Measurements from ENCODE around the gene PBLD. TPM values are rescaled to one million over a fixed set of nuclear protein-coding genes. Genes with fewer than 3 reads are reported as not detected.

Gene PBLD
- total RNA-seq, 4 donors from 2014 or later: 5.7 to 9.5 (median 8.0) TPM

DNA sequence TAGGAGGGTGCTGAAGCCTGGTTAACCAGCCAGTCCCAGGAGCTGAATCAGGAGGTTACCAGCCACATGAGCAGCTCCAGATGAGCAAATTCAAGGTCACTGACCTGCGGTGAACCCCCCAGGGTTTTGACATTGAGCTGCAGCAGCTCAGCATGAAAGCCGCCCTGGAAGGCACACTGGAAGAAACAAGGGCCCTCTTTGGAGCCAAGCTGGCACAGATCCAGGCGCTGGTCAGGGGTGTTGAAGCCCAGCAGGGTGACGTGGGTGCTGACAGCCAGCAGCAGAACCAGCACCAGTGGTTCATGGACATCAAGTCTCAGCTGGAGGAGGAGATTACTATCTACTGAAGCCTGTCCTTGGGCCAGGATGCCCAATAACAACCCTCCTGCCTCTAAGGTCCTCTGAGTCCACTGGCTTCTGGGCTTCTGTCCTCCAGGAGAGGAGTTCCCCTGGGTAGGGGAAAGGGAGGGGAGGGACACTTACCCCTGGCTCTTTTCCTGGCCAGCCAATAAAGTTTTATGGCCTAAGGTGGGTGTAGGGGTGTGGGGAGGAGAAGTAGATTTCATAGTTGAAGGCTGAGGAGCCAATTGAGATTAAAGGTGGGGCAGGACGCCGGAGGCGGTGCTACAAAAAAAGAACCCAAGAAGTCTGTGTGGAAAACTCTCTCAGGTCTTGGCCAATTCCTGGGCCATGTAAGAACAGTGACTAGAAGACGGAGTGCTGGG, 71.4 kb downstream of the PBLD start:
- no peaks in the 10 kb centered on the region for H3K27me3 ChIP-seq
- H3K4me1 ChIP-seq: no peaks in the 10 kb centered on the region
- TF ChIP-seq EP300 (IDR thresholded peaks at IDR 0.05): no peak
- TF ChIP-seq, protein P1, sequence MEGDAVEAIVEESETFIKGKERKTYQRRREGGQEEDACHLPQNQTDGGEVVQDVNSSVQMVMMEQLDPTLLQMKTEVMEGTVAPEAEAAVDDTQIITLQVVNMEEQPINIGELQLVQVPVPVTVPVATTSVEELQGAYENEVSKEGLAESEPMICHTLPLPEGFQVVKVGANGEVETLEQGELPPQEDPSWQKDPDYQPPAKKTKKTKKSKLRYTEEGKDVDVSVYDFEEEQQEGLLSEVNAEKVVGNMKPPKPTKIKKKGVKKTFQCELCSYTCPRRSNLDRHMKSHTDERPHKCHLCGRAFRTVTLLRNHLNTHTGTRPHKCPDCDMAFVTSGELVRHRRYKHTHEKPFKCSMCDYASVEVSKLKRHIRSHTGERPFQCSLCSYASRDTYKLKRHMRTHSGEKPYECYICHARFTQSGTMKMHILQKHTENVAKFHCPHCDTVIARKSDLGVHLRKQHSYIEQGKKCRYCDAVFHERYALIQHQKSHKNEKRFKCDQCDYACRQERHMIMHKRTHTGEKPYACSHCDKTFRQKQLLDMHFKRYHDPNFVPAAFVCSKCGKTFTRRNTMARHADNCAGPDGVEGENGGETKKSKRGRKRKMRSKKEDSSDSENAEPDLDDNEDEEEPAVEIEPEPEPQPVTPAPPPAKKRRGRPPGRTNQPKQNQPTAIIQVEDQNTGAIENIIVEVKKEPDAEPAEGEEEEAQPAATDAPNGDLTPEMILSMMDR (IDR thresholded peaks at IDR 0.05): no peak
- no peak for TF ChIP-seq POLR2A (IDR thresholded peaks at IDR 0.05)
- TF ChIP-seq POLR2AphosphoS5 (IDR thresholded peaks at IDR 0.05): no peak
- no peak overlapping the region for H3K27ac ChIP-seq
- H3K36me3 ChIP-seq: no peaks in the 10 kb centered on the region
- peaks cover 0 to 7% (median 0%) of the 10 kb centered on the region in 3 donors for H3K9me3 ChIP-seq
- ATAC-seq: no peak
- WGBS, 2 donors (ENCODE audit: low coverage in 1 of 2): 92 to 100% methylated on average over 4 of the region's 8 CpGs
- H3K4me3 ChIP-seq: no peak overlapping the region

DNA sequence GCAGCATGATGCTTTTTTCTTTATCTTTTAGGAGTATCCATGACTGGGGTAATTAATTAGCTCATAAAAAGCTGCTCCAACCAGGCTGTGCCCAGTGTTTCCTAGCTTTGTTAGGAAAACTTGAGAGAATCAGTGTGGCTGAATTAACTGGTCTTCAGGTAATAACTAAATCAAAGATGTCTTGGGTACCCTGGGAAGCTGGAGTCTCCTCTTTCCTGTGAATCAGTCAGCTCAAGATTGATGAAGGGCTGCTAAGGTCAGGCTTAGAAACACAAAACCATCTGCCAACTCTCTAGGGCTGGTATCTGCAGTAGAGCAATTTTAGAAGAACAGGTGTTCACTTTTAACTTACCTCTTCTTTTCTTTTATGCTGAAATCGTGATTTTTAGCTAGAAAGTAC, 79.4 kb downstream of the PBLD start:
- 21 to 27% methylated on average over 1 of the region's 1 CpG for WGBS, 2 donors (ENCODE audit: low coverage in 1 of 2)
- H3K27me3 ChIP-seq: no peaks in the 10 kb centered on the region
- TF ChIP-seq, protein P1 (IDR thresholded peaks at IDR 0.05): no peak
- TF ChIP-seq POLR2AphosphoS5 (IDR thresholded peaks at IDR 0.05) (no peak), EP300 (IDR thresholded peaks at IDR 0.05) (no peak), POLR2A (IDR thresholded peaks at IDR 0.05) (no peak)
- H3K4me1 ChIP-seq: no peaks in the 10 kb centered on the region
- H3K27ac ChIP-seq: no peak overlapping the region
- no peaks in the 10 kb centered on the region for H3K36me3 ChIP-seq
- H3K9me3 ChIP-seq: no peaks in the 10 kb centered on the region
- no peak for ATAC-seq
- H3K4me3 ChIP-seq: no peak overlapping the region

DNA sequence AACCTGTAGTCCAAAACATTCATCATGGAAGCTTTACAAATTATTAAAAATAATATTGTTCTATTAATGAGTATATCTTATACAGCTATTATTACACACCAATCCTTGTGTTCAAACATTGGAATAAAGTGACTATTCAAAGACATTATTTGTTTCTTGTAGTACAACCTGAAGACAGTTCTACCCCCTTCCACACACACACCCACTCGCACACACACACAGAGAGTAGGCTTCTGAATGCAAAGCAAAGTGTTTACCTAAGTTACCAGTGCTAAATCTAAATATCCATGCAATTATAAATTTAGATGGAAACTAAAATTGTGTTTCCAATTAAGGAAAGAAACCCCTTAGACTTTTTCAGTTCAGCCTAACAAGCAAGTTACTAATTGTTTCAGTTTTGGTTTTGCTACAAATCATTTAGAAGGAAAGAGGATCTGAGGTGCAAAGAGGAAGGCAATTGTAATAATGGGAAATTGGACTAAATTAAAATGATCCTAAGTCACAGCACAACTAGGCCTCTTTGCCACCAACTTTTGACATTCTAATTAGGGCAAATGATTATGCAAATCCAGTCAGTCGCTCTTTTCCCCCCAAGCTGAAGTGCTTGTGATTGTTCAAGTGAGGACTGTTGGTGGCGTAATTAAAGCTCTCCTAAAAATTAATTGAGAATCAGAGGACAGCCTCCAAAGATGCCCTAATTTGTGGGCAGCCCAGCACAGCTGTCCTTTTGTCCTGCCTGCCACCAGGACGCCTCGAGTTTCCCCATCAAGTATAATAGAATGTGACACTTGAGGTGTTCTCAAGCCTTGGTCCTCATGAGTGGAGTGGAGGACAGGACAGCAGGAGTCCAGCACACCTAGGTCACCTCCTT, 80.9 kb downstream of the PBLD start:
- Histone ChIP-seq H3K4me1 (no peaks in the 10 kb centered on the region), H3K27ac (no peak overlapping the region), H3K9me3 (no peaks in the 10 kb centered on the region), H3K36me3 (no peaks in the 10 kb centered on the region), H3K4me3 (no peak overlapping the region), H3K27me3 (no peaks in the 10 kb centered on the region)
- WGBS, 2 donors (ENCODE audit: low coverage in 1 of 2): 79 to 100% methylated on average over 2 to 5 of the region's 5 CpGs
- no peak for ATAC-seq
- TF ChIP-seq POLR2A (IDR thresholded peaks at IDR 0.05) (no peak), EP300 (IDR thresholded peaks at IDR 0.05) (no peak), POLR2AphosphoS5 (IDR thresholded peaks at IDR 0.05) (no peak)
- TF ChIP-seq, protein P1 (IDR thresholded peaks at IDR 0.05): no peak

DNA sequence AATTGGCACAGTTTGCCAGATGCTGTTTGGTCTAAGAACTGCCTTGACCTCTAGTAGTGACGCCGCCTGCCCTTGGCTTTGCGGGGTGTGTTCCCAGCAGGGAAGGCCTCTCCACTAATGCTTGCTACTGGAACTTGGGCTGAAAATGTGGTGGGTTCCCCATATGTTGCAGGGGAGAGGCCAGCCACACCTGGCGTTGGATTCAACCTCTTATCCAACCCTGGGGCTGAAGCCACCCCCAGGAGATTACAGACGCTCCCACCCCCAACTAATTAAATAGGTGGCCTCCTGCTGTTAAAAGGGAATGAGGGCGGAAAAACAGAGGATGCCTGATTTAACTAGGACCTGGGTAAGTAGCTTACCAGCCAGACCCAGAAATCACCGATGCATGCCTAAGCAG, 81.6 kb downstream of the PBLD start:
- Histone ChIP-seq H3K4me3 (no peak overlapping the region), H3K27ac (no peak overlapping the region), H3K27me3 (no peaks in the 10 kb centered on the region), H3K4me1 (no peaks in the 10 kb centered on the region), H3K36me3 (no peaks in the 10 kb centered on the region), H3K9me3 (no peaks in the 10 kb centered on the region)
- TF ChIP-seq POLR2A (IDR thresholded peaks at IDR 0.05): no peak
- TF ChIP-seq EP300 (IDR thresholded peaks at IDR 0.05): no peak
- TF ChIP-seq, protein P1 (IDR thresholded peaks at IDR 0.05): no peak
- no peak for TF ChIP-seq POLR2AphosphoS5 (IDR thresholded peaks at IDR 0.05)
- no peak for ATAC-seq
- 70 to 85% methylated on average over 2 of the region's 7 CpGs for WGBS, 2 donors (ENCODE audit: low coverage in 1 of 2)

Measured in gastroesophageal sphincter (tissue), 4 donors.